ENCODE measurements around the gene PCGF2. TPM values are rescaled to one million over a fixed set of nuclear protein-coding genes. Genes with fewer than 3 reads are reported as not detected.
A peak's percentile ranks its signal among the peaks of the same experiment; 100 is the strongest.

PCGF2 gene
- total and polyA plus RNA-seq, 10 of the 15 experiments (the other 5 are each of a cell fraction or from before 2014, with no cell fraction given), result 2.7 to 35.6 (median 7.2) TPM

DNA sequence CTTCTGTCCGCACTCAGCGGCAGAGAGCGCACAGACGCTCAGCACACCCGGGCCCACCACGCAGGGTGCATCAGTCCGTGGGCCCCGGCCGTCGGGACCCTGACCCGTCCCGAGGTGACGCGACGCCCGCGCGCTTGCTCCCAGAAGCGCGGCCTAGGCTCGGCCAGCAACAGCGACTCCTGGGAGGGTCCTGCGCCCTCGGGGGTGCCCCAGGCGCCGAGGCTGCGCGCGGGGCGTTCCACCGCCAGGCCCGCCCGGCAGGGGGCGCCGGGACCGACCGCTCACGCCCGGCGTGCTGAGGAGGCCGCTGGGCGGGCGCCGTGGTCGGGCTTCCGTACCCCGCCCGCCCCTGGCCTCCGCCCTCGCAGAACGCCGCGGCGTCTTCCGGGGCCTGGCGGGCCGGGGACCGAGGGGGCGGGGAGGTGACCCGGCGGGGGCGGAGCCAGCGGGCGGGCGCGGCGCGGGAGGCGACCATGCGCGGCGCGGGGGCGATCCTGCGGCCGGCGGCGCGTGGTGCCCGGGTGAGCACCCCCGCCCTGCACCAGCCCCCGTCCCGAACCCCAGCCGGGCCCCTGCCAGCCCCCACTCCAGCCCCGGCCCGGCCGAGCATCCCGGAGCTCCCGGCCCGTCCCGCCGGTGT is 18.1 kb downstream of the PCGF2 start, which contains the start of gene CISD3 (continued):
- TF ChIP-seq, protein P1, sequence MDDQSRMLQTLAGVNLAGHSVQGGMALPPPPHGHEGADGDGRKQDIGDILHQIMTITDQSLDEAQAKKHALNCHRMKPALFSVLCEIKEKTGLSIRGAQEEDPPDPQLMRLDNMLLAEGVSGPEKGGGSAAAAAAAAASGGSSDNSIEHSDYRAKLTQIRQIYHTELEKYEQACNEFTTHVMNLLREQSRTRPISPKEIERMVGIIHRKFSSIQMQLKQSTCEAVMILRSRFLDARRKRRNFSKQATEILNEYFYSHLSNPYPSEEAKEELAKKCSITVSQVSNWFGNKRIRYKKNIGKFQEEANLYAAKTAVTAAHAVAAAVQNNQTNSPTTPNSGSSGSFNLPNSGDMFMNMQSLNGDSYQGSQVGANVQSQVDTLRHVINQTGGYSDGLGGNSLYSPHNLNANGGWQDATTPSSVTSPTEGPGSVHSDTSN (IDR thresholded peaks at IDR 0.05; ENCODE audit: insufficient replicate concordance, low read depth, low read length), result no peak
- TF ChIP-seq ZSCAN29 (IDR thresholded peaks at IDR 0.05), result 0 out of 2 replicates have a peak, but pooled peaks have one; percentile 11
- TF ChIP-seq, protein P2, sequence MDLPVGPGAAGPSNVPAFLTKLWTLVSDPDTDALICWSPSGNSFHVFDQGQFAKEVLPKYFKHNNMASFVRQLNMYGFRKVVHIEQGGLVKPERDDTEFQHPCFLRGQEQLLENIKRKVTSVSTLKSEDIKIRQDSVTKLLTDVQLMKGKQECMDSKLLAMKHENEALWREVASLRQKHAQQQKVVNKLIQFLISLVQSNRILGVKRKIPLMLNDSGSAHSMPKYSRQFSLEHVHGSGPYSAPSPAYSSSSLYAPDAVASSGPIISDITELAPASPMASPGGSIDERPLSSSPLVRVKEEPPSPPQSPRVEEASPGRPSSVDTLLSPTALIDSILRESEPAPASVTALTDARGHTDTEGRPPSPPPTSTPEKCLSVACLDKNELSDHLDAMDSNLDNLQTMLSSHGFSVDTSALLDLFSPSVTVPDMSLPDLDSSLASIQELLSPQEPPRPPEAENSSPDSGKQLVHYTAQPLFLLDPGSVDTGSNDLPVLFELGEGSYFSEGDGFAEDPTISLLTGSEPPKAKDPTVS (IDR thresholded peaks at IDR 0.05; ENCODE audit: low read depth, low read length), result no peak
- 0 out of 2 replicates have a peak, but pooled peaks have one; percentile 28 for TF ChIP-seq ZNF384 (IDR thresholded peaks at IDR 0.05; ENCODE audit: borderline replicate concordance, low read depth, low read length)
- no peak for TF ChIP-seq NFYB (IDR thresholded peaks at IDR 0.05; ENCODE audit: insufficient read depth, low read depth, low read length)
- no peak for TF ChIP-seq FOXK2 (IDR thresholded peaks at IDR 0.05)
- no peak for TF ChIP-seq MEF2A (IDR thresholded peaks at IDR 0.05; ENCODE audit: insufficient read depth, low read depth, low read length)
- TF ChIP-seq CBX3 (IDR thresholded peaks at IDR 0.05; ENCODE audit: borderline replicate concordance, low read depth), result no peak
- no peak for TF ChIP-seq TAF1 (IDR thresholded peaks at IDR 0.05; ENCODE audit: borderline replicate concordance, low read depth, low read length)
- peak; percentile 79 for TF ChIP-seq NR2F1 (conservative IDR thresholded peaks at IDR 0.05)
- 0 out of 3 replicates have a peak, but pooled peaks have one; percentile 52 for TF ChIP-seq POU2F2 (IDR thresholded peaks at IDR 0.05; ENCODE audit: borderline replicate concordance, low read depth, low read length)
- TF ChIP-seq RUNX3 (IDR thresholded peaks at IDR 0.05; ENCODE audit: low read length), result peak; percentile 56
- TF ChIP-seq, protein P3, sequence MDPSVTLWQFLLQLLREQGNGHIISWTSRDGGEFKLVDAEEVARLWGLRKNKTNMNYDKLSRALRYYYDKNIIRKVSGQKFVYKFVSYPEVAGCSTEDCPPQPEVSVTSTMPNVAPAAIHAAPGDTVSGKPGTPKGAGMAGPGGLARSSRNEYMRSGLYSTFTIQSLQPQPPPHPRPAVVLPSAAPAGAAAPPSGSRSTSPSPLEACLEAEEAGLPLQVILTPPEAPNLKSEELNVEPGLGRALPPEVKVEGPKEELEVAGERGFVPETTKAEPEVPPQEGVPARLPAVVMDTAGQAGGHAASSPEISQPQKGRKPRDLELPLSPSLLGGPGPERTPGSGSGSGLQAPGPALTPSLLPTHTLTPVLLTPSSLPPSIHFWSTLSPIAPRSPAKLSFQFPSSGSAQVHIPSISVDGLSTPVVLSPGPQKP (IDR thresholded peaks at IDR 0.05; ENCODE audit: low read depth, low read length), result no peak
- TF ChIP-seq TCF12 (IDR thresholded peaks at IDR 0.05; ENCODE audit: low read depth, low read length), result peak; percentile 23; the same call in 1 of the 2 replicates
- TF ChIP-seq, protein P4, sequence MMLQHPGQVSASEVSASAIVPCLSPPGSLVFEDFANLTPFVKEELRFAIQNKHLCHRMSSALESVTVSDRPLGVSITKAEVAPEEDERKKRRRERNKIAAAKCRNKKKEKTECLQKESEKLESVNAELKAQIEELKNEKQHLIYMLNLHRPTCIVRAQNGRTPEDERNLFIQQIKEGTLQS (IDR thresholded peaks at IDR 0.05; ENCODE audit: borderline replicate concordance, extremely low read depth, low read depth, low read length), result no peak
- TF ChIP-seq SIX5 (IDR thresholded peaks at IDR 0.05; ENCODE audit: low read depth, low read length, severe bottlenecking), result no peak
- no peak for TF ChIP-seq ZBTB33 (IDR thresholded peaks at IDR 0.05)
- TF ChIP-seq NFXL1 (IDR thresholded peaks at IDR 0.05; ENCODE audit: borderline replicate concordance), result no peak
- TF ChIP-seq GATAD2B (conservative IDR thresholded peaks at IDR 0.05; ENCODE audit: low read depth), result peak; percentile 98; the same call in 1 of the 2 replicates
- no peak for TF ChIP-seq GABPA (IDR thresholded peaks at IDR 0.05; ENCODE audit: low read depth)
- TF ChIP-seq EZH2 (IDR thresholded peaks at IDR 0.05; ENCODE audit: borderline replicate concordance, control insufficient read depth, low read depth, low read length), result no peak
- no peak for TF ChIP-seq TCF7 (IDR thresholded peaks at IDR 0.05; ENCODE audit: borderline replicate concordance)
- no peak for TF ChIP-seq NBN (IDR thresholded peaks at IDR 0.05)
- no peak for TF ChIP-seq CBX5 (IDR thresholded peaks at IDR 0.05; ENCODE audit: low read depth)
- no peak for TF ChIP-seq KAT2A (conservative IDR thresholded peaks at IDR 0.05; ENCODE audit: control insufficient read depth, low read depth, low read length)
- no peak for TF ChIP-seq SMAD5 (IDR thresholded peaks at IDR 0.05; ENCODE audit: low read depth)

Data from GM12878 (cell line).